GM10266 (cell line): ENCODE results near the gene NOL4L.

Experiments
- DNase-seq: peaks from one replicate; pipeline ENCODE4 v3.0.0; 2012; ENCODE audit errors: extremely low spot score
- TF ChIP-seq, protein P1 (sequence below): IDR thresholded peaks from 2 replicates; pipeline ENCODE4 v1.5.1; 2012; ENCODE audit warnings: mild to moderate bottlenecking, low read depth; ENCODE audit not compliant: control insufficient read depth, insufficient read depth; ENCODE audit errors: missing control alignments

NOL4L gene

DNA sequence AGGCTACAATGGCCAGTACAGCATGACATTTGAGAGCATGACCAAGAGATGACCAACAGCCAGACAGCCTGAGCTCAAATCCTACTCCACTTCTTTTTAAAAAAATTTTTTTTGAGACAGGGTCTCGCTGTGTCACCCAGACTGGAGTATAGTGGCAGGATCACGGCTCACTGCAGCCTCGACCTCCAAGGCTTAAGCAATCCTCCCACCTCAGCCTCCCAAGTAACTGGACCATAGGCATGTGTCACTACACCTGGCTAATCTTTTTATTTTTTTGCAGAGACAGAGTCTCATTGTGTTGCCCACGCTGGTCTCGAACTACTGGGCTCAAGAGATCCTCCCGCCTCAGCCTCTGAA lies 42.9 kb downstream of the NOL4L start:
- DNase-seq = no peak
- TF ChIP-seq, protein P1, sequence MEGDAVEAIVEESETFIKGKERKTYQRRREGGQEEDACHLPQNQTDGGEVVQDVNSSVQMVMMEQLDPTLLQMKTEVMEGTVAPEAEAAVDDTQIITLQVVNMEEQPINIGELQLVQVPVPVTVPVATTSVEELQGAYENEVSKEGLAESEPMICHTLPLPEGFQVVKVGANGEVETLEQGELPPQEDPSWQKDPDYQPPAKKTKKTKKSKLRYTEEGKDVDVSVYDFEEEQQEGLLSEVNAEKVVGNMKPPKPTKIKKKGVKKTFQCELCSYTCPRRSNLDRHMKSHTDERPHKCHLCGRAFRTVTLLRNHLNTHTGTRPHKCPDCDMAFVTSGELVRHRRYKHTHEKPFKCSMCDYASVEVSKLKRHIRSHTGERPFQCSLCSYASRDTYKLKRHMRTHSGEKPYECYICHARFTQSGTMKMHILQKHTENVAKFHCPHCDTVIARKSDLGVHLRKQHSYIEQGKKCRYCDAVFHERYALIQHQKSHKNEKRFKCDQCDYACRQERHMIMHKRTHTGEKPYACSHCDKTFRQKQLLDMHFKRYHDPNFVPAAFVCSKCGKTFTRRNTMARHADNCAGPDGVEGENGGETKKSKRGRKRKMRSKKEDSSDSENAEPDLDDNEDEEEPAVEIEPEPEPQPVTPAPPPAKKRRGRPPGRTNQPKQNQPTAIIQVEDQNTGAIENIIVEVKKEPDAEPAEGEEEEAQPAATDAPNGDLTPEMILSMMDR = no peak

DNA sequence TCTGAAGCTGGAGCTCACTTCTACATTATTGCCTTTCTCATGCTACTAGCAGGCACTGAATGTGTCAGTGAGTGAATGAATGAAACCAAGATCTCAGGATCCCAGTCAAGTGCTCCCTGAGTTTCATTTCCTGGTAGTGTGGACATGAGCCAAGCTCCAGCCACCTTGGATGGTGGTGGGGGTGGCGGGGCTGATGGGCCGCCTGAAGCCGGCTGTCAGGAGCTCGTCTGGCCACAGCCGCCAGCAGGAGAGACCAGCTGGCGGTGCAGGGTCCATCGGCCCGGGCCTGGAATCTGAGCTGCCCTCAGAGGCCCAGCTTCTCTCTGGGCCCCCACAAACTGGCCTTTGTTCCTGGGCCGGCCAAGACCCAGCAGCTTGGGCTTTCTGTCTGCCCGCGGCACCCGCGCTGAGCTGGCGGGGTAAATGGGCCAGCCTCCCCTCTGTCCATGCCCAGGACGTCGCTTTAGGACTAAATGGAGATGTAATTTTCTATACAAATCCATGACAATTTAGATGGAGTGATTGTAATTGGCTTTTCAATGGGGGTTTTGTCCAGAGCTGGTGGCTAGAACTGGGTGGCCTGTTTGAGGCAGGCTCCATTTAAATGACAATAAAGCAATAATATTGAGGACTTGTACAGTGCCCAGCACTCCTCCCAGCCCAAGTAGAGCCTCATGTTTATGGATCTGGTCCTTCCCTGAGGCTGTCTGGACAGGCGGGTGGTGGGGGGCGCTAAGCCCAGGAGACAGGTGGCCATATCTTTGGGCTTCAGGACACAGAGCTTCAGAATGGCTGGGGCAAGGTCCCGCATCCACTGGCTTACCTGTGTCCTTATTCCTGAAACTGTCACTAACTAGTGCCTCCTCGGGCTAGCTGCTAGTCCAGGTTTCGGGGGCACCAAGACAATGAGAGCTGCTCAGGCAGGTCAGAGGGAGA lies 43.5 kb downstream of the NOL4L start:
- DNase-seq = no peak
- TF ChIP-seq, protein P1 = no peak

DNA sequence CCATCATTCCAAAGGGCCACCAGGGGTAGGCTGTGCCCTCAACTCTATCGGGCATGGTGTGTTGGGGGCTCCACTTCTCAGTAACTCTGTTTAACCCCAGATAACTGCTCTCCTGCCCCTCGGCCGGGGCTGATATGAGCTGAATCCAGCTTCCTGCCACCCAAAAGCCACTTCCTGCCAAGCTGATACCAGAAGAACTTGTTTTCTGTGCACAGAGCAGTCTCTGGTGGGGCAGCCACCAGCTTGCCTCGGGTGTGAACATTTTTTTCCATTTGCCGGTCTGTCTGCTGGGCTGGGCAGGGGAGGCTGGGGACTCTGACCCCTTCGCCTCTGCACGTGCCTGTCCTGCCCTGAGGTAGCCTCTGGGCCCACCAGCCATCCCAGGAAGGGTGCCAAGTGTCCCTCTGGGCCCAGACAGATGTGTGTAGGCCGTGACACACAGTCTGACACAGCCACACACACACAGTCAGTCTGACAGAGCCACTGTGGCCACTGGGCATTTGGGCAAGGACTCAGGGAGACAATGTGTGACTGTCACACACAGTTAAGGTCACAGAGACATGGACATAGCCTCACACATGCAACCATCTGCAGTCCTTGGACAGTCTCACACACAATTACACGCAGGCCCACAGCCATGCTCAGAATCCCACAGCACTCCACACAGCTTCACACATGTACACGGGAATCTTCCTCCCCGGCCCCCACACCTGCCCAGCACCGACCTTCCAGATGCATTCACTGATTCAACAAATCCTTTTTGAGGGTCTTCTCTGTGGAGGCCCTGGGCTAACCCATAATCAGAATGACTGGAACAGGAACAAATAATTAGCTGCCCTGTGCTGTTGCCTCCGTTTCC lies 45.1 kb downstream of the NOL4L start:
- no peak for DNase-seq
- TF ChIP-seq, protein P1 = no peak

DNA sequence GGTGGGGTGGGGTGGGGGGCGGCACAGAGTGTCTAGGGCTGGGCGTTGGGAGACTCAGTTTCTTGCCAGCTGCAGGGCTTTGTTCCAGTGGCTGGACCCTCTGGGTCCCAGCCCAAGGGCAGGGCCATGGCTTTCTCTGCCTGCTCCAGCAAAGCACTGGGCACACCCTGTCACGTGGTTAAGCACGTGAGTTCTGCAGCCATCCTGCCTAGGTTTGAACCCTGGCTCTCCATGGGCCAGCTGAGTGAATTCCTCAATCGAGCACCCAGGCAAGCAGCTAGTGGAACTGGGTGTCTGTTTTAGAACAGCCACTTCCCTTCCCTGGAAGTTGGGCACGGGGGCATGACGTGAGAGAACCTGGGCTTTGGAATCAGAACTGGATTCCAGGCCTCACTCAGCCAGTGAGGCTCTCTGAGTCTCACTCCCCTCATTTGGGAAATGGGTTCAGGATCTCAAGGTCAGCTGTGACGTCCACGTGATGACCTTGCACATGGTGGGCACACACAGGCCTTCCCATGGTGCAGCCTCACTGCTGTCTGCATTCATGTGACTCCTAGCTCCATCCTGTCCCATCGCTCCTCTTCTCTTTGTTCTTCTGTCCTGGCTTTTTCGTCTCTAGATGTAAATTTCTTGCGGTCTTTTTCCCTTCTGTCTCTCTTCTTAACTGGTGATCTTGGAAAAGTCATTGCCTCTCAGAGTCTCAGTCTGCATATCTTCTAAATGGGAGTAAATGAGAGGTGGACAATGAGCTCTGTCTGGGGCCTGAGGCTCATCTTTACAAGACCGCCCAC lies 45.9 kb downstream of the NOL4L start:
- no peak for DNase-seq
- TF ChIP-seq, protein P1 = no peak

DNA sequence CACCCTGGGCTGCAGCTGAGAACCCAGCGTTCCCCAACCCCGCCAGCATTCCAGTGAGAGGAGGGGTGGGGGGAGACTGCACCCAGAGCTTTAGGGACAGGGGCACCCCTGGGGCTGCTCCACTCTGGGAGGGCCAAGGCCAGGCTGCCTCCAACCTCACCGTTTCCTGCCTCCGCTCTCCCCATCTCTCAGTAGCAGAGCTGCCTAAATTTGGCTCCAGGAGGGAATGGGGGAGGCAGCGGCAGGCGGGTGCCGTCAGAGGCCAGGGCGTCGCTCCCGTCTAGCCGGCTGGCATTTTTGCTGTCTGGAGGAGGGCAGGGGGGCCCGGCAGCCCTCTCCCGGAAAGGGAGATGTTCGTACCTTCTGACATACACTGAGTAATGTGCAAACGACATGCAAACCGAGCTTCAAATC lies 46.6 kb downstream of the NOL4L start:
- no peak for DNase-seq
- TF ChIP-seq, protein P1 = no peak

DNA sequence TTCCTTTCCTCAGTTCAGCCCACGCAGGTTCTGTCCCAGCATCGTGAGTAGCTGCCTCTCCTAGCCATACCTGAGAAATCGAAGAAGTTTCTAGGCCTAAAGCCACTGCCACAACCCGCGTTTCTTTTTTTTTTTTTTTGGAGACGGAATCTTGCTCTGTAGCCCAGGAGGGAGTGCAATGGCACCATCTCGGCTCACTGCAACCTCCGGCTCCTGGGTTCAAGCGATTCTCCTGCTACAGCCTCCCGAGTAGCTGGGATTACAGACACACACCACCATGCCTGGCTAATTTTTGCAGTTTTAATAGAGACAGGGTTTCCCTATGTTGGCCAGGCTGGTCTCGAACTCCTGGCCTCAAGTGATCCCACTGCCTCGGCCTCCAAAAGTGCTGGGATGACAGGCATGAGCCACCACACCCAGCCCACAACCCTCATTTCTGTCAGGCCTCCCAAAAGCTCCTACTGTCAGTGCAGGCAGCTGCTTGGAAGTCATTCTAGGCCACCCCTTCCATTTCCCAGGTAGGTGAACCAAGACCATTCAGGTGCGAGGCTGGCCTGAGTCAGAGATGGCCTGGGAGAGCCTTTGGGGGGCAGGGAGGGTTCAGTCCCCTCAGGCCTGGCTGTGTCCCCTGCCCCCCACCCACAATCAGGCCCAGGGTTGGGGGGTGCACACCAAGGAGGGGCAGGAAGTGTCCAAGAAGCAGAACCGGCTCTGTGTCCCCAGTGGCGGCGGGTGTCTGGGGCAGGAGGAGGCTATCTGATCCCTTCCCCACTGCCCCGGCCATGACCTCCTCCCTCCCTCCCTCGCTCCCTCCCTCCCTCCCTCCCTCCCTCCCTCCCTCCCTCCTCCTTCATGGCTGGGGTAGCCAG lies 47.2 kb downstream of the NOL4L start:
- TF ChIP-seq, protein P1 = no peak
- DNase-seq = no peak
